ENCODE measurements around the gene PHACTR3. TPM values are rescaled to one million over a fixed set of nuclear protein-coding genes. Genes with fewer than 3 reads are reported as not detected.

Gene PHACTR3
- total RNA-seq, 1 experiment from 2014 or later: 0.10 TPM

- in situ Hi-C loops (cut with HindIII; ENCODE audit: low pct_unique_long_range_greater_than_20kb, low sequenced_read_pairs) (no loop called here), intact Hi-C loops (cut with micrococcal nuclease; ENCODE audit: unreplicated experiment) (no loop called here)
- H3K36me3 ChIP-seq (ENCODE audit: control insufficient read depth, insufficient read depth, low read length): no peaks in the 10 kb centered on the region
- ATAC-seq: no peak
- TF ChIP-seq REST (IDR thresholded peaks at IDR 0.05; ENCODE audit: insufficient read depth in 1 of 2, low read depth in 2 of 2, low read length in 1 of 2): no peak
- TF ChIP-seq POLR2AphosphoS5 (IDR thresholded peaks at IDR 0.05; ENCODE audit: low read depth, low read length): no peak
- TF ChIP-seq CTCF (IDR thresholded peaks at IDR 0.05): no peak
- no peak for TF ChIP-seq TCF7L2 (IDR thresholded peaks at IDR 0.05; ENCODE audit: low read depth, low read length)
- no peak for TF ChIP-seq SIN3A (IDR thresholded peaks at IDR 0.05; ENCODE audit: borderline replicate concordance, insufficient read depth, low read depth, low read length)
- H3K4me1 ChIP-seq (ENCODE audit: control insufficient read depth, insufficient read depth, low read length): no peaks in the 10 kb centered on the region
- peaks cover 23% of the 10 kb centered on the region for H3K27me3 ChIP-seq (ENCODE audit: control insufficient read depth, insufficient read depth, low read length)
- DNase-seq (ENCODE audit: low read depth, low spot score): no peak
- no TSS peak for BruUV-seq (replicated peaks)
- no peaks in the 10 kb centered on the region for H3K9me3 ChIP-seq (ENCODE audit: control insufficient read depth, insufficient read depth, low read depth, low read length)
- ChIA-PET POLR2A (no interaction called here), CTCF (no interaction called here)
- no peak overlapping the region for H3K4me3 ChIP-seq (ENCODE audit: low read depth in 2 of 2, low read length in 2 of 2)
- H3K27ac ChIP-seq (ENCODE audit: low read length): no peak overlapping the region
Observed at GRCh38 chr20:59688999-59689398, 84.7 kb downstream of the PHACTR3 start.

GRCh38 chr20:59690101-59690500, 85.8 kb downstream of the PHACTR3 start:
- H3K27ac ChIP-seq (ENCODE audit: low read length): no peak overlapping the region
- no peaks in the 10 kb centered on the region for H3K4me1 ChIP-seq (ENCODE audit: control insufficient read depth, insufficient read depth, low read length)
- ATAC-seq: no peak
- H3K4me3 ChIP-seq (ENCODE audit: low read depth in 2 of 2, low read length in 2 of 2): no peak overlapping the region
- POLR2A ChIA-PET: no interaction called here
- CTCF ChIA-PET: no interaction called here
- no peaks in the 10 kb centered on the region for H3K9me3 ChIP-seq (ENCODE audit: control insufficient read depth, insufficient read depth, low read depth, low read length)
- BruUV-seq (replicated peaks): no TSS peak
- intact Hi-C loops (cut with micrococcal nuclease; ENCODE audit: unreplicated experiment): no loop called here
- TF ChIP-seq REST (IDR thresholded peaks at IDR 0.05; ENCODE audit: insufficient read depth in 1 of 2, low read depth in 2 of 2, low read length in 1 of 2): no peak
- TF ChIP-seq TCF7L2 (IDR thresholded peaks at IDR 0.05; ENCODE audit: low read depth, low read length): no peak
- TF ChIP-seq POLR2AphosphoS5 (IDR thresholded peaks at IDR 0.05; ENCODE audit: low read depth, low read length): no peak
- TF ChIP-seq CTCF (IDR thresholded peaks at IDR 0.05): no peak
- no peak for TF ChIP-seq SIN3A (IDR thresholded peaks at IDR 0.05; ENCODE audit: borderline replicate concordance, insufficient read depth, low read depth, low read length)
- H3K27me3 ChIP-seq (ENCODE audit: control insufficient read depth, insufficient read depth, low read length): peaks cover 25% of the 10 kb centered on the region
- H3K36me3 ChIP-seq (ENCODE audit: control insufficient read depth, insufficient read depth, low read length): no peaks in the 10 kb centered on the region
- in situ Hi-C loops (cut with HindIII; ENCODE audit: low pct_unique_long_range_greater_than_20kb, low sequenced_read_pairs): no loop called here
- DNase-seq (ENCODE audit: low read depth, low spot score): no peak
